HG03280 (cell line): Measurements from ENCODE around the gene SYNGR4.

Source experiments
- ATAC-seq: cut with Tn5 transposase; IDR thresholded peaks from one replicate; pipeline ENCODE4 v1.9.1; 2021; ENCODE audit warnings: mild to moderate bottlenecking, moderate library complexity; ENCODE audit not compliant: unreplicated experiment

The SYNGR4 gene

DNA sequence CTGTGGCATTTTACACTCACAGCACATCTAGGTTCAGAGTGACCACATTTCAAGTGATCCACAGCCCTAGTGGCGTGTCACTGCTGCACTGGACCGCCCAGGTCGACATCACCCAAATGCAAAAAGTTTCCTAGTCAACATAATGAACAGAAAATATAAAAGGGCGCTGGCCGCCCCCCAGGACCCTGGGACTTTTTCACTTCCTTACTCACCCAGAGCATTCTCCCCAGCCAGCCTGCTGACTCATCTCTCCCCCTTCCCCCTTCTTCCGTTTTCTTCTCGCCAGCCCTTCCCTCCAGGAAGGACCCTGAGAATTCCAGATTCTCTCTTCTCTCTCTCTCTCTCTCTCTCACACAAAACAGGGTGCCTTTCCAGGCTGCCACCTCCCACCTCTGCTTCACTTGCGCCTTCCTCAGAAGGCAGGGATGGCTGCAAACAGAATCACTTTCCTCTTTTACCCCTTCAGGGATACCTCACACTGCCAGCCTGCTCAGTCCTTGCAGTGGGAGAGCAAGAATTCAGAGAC, 60.6 kb downstream of the SYNGR4 start:
- ATAC-seq = no peak
